ENCODE results near the gene LRMDA. TPM values are rescaled to one million over a fixed set of nuclear protein-coding genes. Genes with fewer than 3 reads are reported as not detected.

LRMDA gene
- total RNA-seq, 1 experiment from 2014 or later: not detected

DNA sequence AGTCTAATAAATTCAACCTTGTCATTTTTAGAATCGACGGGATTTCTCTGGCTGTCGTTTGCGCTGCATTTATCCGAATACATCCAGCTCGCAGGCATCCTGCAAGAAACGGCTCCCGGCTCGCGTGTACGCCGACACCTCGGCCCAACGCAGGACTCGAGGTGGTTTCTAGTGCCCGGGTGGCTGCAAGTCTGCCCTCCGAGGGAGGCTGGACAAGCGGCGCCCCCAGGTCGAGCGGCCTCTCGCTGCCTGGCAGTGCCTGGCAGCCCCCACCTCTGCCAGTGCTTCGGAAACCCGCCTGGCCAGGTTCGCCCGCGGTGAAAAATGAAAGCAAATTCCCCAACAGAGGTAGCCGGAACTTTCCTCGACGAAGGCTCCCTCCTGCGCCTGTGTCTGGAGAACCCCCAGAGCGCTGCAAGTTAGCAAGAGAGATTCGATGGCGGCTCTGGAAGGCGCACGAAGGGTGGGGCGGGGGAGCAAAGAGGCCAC, 24.2 kb upstream of the LRMDA start:
- CTCF ChIA-PET: no interaction called here
- intact Hi-C loops (cut with micrococcal nuclease; ENCODE audit: unreplicated experiment): loop anchor here (10.0 kb wide), 1 partner anchor 508 kb away; no protein-coding TSS in a partner anchor
- no peak overlapping the region for H3K27ac ChIP-seq (ENCODE audit: low read depth, low read length, poor library complexity, severe bottlenecking)

DNA sequence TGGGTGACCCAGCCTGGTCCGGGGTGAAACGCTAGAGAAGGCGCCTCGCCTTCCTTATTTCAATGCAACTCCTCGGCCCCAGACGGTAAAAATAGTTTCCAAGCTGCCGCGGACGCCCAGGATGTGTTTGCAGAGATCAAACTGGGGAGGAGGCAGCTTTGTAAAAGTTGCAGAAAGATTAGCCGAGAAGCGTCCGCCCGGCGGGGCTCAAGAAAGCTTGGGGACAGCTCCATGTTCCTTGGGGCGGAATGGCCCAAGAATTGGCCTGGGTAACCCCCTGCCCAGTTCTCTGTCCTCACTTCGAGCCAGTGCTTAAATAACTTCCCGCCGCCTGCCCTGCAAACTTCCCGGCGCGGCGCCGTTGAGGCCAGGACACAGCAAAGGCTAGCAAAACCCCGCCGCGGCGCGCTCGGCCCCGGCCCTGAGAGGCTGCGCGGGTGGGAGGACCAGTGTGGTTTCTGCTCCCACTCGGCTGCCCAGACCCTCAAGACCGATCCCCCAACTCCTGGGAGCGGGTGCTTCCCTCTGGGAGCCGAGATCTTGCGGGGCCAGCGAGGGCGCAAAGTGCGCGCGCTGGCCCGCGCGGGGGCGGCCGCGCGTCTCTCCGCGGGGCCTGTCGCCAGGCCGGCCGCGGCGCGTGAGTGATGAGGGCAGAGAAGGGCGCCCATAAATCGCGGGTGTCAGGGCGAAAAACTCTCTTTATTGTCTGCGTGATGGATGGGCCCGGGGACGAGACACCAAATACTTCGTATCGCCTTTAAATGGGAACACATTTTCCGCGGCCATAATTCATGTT, 23.5 kb upstream of the LRMDA start:
- Histone ChIP-seq H3K36me3 (ENCODE audit: insufficient read depth, low read length, poor library complexity, severe bottlenecking) (no peaks in the 10 kb centered on the region), H3K9me3 (ENCODE audit: low read depth, low read length, poor library complexity, severe bottlenecking) (no peaks in the 10 kb centered on the region), H3K4me3 (ENCODE audit: low read depth, low read length, poor library complexity, severe bottlenecking) (peak overlapping the region; percentile 3), H3K27ac (ENCODE audit: low read depth, low read length, poor library complexity, severe bottlenecking) (no peak overlapping the region), H3K27me3 (replicated peaks; ENCODE audit: insufficient read depth, low read depth, low read length, poor library complexity) (peaks cover 94% of the 10 kb centered on the region), H3K4me1 (ENCODE audit: insufficient read depth, low read length, poor library complexity, severe bottlenecking) (peaks cover 26% of the 10 kb centered on the region)
- CTCF ChIA-PET: no interaction called here
- no TSS peak for BruUV-seq (replicated peaks)
- intact Hi-C loops (cut with micrococcal nuclease; ENCODE audit: unreplicated experiment): loop anchor here (10.0 kb wide), 1 partner anchor 507 kb away; no protein-coding TSS in a partner anchor
- DNase-seq (ENCODE audit: low spot score): no peak
- TF ChIP-seq, protein P1, sequence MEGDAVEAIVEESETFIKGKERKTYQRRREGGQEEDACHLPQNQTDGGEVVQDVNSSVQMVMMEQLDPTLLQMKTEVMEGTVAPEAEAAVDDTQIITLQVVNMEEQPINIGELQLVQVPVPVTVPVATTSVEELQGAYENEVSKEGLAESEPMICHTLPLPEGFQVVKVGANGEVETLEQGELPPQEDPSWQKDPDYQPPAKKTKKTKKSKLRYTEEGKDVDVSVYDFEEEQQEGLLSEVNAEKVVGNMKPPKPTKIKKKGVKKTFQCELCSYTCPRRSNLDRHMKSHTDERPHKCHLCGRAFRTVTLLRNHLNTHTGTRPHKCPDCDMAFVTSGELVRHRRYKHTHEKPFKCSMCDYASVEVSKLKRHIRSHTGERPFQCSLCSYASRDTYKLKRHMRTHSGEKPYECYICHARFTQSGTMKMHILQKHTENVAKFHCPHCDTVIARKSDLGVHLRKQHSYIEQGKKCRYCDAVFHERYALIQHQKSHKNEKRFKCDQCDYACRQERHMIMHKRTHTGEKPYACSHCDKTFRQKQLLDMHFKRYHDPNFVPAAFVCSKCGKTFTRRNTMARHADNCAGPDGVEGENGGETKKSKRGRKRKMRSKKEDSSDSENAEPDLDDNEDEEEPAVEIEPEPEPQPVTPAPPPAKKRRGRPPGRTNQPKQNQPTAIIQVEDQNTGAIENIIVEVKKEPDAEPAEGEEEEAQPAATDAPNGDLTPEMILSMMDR (conservative IDR thresholded peaks at IDR 0.05; ENCODE audit: low read depth, low read length): no peak
- TF ChIP-seq EZH2 (IDR thresholded peaks at IDR 0.05; ENCODE audit: borderline replicate concordance, low read depth, low read length, poor library complexity, severe bottlenecking): peak; percentile 85
- POLR2A ChIA-PET (ENCODE audit: low non-redundant PET): no interaction called here

More for the DNA sequence above, 24.2 kb upstream of the LRMDA start:
- H3K4me1 ChIP-seq (ENCODE audit: insufficient read depth, low read length, poor library complexity, severe bottlenecking): peaks cover 33% of the 10 kb centered on the region
- H3K9me3 ChIP-seq (ENCODE audit: low read depth, low read length, poor library complexity, severe bottlenecking): no peaks in the 10 kb centered on the region
- H3K36me3 ChIP-seq (ENCODE audit: insufficient read depth, low read length, poor library complexity, severe bottlenecking): no peaks in the 10 kb centered on the region
- TF ChIP-seq, protein P1 (conservative IDR thresholded peaks at IDR 0.05; ENCODE audit: low read depth, low read length): no peak
- no peak for TF ChIP-seq EZH2 (IDR thresholded peaks at IDR 0.05; ENCODE audit: borderline replicate concordance, low read depth, low read length, poor library complexity, severe bottlenecking)
- POLR2A ChIA-PET (ENCODE audit: low non-redundant PET): no interaction called here
- peaks cover 97% of the 10 kb centered on the region for H3K27me3 ChIP-seq (replicated peaks; ENCODE audit: insufficient read depth, low read depth, low read length, poor library complexity)
- H3K4me3 ChIP-seq (ENCODE audit: low read depth, low read length, poor library complexity, severe bottlenecking): no peak overlapping the region
- no TSS peak for BruUV-seq (replicated peaks)
- no peak for DNase-seq (ENCODE audit: low spot score)

DNA sequence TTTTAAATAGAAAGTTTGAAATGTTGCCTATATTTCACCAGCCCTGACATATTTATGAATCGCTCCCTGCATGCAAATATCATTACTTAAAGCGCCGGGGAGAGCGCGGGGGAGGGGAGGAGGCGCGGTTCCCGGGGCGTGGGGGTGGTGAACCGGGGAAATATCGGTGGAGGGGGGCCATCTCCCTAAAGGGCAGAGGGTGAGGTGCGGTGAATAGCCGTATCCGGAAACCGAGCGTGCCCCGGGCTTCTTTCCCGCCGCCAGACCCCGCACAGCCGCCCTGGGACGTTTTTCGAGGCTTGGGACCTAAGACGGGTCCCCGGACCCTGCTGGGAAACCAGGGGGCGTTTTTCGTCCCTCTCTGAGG, 22.9 kb upstream of the LRMDA start:
- Histone ChIP-seq H3K9me3 (ENCODE audit: low read depth, low read length, poor library complexity, severe bottlenecking) (no peaks in the 10 kb centered on the region), H3K27ac (ENCODE audit: low read depth, low read length, poor library complexity, severe bottlenecking) (no peak overlapping the region), H3K27me3 (replicated peaks; ENCODE audit: insufficient read depth, low read depth, low read length, poor library complexity) (peaks cover 93% of the 10 kb centered on the region), H3K36me3 (ENCODE audit: insufficient read depth, low read length, poor library complexity, severe bottlenecking) (no peaks in the 10 kb centered on the region), H3K4me1 (ENCODE audit: insufficient read depth, low read length, poor library complexity, severe bottlenecking) (peaks cover 21% of the 10 kb centered on the region), H3K4me3 (ENCODE audit: low read depth, low read length, poor library complexity, severe bottlenecking) (peak overlapping the region; percentile 3)
- peak; percentile 40 for TF ChIP-seq EZH2 (IDR thresholded peaks at IDR 0.05; ENCODE audit: borderline replicate concordance, low read depth, low read length, poor library complexity, severe bottlenecking)
- TF ChIP-seq, protein P1 (conservative IDR thresholded peaks at IDR 0.05; ENCODE audit: low read depth, low read length): no peak
- BruUV-seq (replicated peaks): no TSS peak
- ChIA-PET CTCF (no interaction called here), POLR2A (ENCODE audit: low non-redundant PET) (no interaction called here)
- DNase-seq (ENCODE audit: low spot score): no peak
- intact Hi-C loops (cut with micrococcal nuclease; ENCODE audit: unreplicated experiment): loop anchor here (10.0 kb wide), 1 partner anchor 506 kb away; no protein-coding TSS in a partner anchor
